Uterus (tissue), 4 donors: Measurements from ENCODE around the gene SYTL5. TPM values are rescaled to one million over a fixed set of nuclear protein-coding genes. Genes with fewer than 3 reads are reported as not detected.

Experiments used
- DNase-seq, 2 donors: peaks; one replicate each; pipeline ENCODE4 v3.0.0-alpha.2; 2019 to 2020
- H3K27ac ChIP-seq, 2 donors: fragments of 200-600 bp; sonication (generic); 1 replicate in 1 of 2; 2 replicates in 1 of 2; pipeline ENCODE4 v1.5.1; 2016 to 2018
- H3K27me3 ChIP-seq, 2 donors: fragments of 200-600 bp; sonication (generic); one replicate each; pipeline ENCODE4 v1.5.1; 2018 to 2019; ENCODE audit warnings: control low read depth in 1 of 2
- H3K36me3 ChIP-seq, 2 donors: fragments of 200-600 bp; sonication (generic); one replicate each; pipeline ENCODE4 v1.5.1; 2019; ENCODE audit warnings: control low read depth in 1 of 2
- H3K4me1 ChIP-seq, 2 donors: fragments of 200-600 bp; sonication (generic); one replicate each; pipeline ENCODE4 v1.5.1; 2018 to 2019; ENCODE audit warnings: control low read depth in 1 of 2
- H3K4me3 ChIP-seq, 2 donors: fragments of 200-600 bp; sonication (generic); 1 replicate in 1 of 2; 2 replicates in 1 of 2; pipeline ENCODE4 v1.5.1; 2018 to 2019; ENCODE audit warnings: mild to moderate bottlenecking in 1 of 2
- H3K9me3 ChIP-seq, 2 donors: fragments of 200-600 bp; sonication (generic); one replicate each; pipeline ENCODE4 v1.5.1; 2019; ENCODE audit warnings: control low read depth in 1 of 2
- POLR2A ChIP-seq, 2 donors: fragments of 450-650 bp; IDR thresholded peaks; one replicate each; pipeline ENCODE4 v1.6.1; 2016; ENCODE audit warnings: antibody characterized with exemption in 2 of 2, mild to moderate bottlenecking in 1 of 2, moderate library complexity in 1 of 2
- intact Hi-C: fragments of 100-400 bp; cut with DNase I; formaldehyde crosslinking; loops from one replicate; pipeline ENCODE4 v1.15.1; 2023; ENCODE audit warnings: low total_unique reads
- total RNA-seq, 4 donors: library from RNA; depleted of rRNA in 3 of 4; stranded (reverse); fragments of >200 nt in 3 of 4; gene quantifications; one replicate each; pipeline versions ENCODE4 v1.1.0 to v1.2.4, GENCODE V29; 2014 to 2023
- TF ChIP-seq, protein P1 (sequence below), 4 experiments: fragments of 200-600 bp in 2 of 4; fragments of 450-650 bp in 2 of 4; sonication (generic) in 2 of 4; IDR thresholded peaks; one replicate each; pipeline ENCODE4 v1.5.1; 2016 to 2019; ENCODE audit warnings: antibody characterized with exemption in 4 of 4, mild to moderate bottlenecking in 2 of 4, moderate library complexity in 1 of 4
- donor health status: DM: yes; HTN: yes; CAD: no.

Gene SYTL5
- total RNA-seq, 4 donors from 2014 or later, result under 0.01 to 3.1 (median 1.6) TPM

DNA sequence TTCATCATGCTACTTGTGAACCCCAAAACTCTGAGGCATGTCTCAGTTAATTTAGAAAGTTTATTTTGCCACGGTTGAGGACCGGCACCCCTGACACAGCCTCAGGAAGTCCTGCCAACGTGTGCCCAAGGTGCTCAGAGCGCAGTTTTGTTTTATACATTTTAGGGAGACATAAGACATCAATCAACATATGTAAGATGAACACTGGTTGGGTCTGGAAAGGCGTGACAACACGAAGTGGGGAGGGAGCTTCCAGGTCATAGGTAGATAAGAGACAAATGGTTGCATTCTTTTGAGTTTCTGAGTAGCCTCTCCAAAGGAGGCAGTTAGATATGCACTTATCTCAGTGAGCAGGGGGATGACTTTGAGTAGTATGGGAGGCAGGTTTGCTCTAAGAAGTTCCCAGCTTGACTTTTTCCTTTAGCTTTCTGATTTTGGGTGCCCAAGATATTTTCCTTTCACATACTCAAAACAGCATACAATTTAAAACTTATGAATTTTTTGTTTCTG is 98.9 kb downstream of the SYTL5 start:
- Histone ChIP-seq H3K27ac (no peak overlapping the region), H3K4me1 (no peaks in the 10 kb centered on the region), H3K27me3 (no peaks in the 10 kb centered on the region), H3K9me3 (no peaks in the 10 kb centered on the region), H3K36me3 (no peaks in the 10 kb centered on the region), H3K4me3 (no peak overlapping the region)
- DNase-seq, result no peak
- TF ChIP-seq POLR2A (IDR thresholded peaks at IDR 0.05), result no peak
- TF ChIP-seq, protein P1, sequence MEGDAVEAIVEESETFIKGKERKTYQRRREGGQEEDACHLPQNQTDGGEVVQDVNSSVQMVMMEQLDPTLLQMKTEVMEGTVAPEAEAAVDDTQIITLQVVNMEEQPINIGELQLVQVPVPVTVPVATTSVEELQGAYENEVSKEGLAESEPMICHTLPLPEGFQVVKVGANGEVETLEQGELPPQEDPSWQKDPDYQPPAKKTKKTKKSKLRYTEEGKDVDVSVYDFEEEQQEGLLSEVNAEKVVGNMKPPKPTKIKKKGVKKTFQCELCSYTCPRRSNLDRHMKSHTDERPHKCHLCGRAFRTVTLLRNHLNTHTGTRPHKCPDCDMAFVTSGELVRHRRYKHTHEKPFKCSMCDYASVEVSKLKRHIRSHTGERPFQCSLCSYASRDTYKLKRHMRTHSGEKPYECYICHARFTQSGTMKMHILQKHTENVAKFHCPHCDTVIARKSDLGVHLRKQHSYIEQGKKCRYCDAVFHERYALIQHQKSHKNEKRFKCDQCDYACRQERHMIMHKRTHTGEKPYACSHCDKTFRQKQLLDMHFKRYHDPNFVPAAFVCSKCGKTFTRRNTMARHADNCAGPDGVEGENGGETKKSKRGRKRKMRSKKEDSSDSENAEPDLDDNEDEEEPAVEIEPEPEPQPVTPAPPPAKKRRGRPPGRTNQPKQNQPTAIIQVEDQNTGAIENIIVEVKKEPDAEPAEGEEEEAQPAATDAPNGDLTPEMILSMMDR (IDR thresholded peaks at IDR 0.05), result no peak
- intact Hi-C loops, result no loop called here

DNA sequence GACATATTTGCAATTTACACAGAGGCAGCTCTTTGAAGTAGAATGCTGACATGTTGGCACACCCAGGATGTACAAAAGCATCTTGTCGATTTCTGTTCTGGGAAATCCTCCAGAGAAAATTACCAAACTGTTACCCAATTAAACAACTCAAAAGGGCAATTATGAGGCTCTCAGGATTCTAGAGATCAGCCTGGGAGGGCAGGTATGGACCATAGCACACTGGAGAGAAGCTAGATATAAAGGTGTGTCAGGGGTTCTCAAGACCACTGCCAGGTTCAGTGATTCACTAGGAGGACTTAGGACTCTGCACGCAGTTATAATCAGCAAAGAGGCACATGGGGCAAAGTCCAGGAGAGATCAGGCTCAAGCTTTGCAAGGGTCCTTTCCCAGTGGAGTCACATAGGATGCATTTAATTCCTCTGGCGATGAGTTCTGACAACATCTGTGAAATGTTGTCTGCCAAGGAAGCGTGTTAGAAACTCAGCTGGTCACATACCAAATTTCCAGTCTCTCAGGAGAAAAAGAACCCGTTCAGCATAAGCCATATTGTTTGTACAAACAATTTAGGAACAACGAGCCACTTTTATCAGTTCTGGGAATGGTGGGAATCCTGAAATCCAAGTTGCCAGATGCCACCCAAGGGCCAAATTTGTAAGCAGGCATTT is 100.8 kb downstream of the SYTL5 start:
- H3K27ac ChIP-seq, result no peak overlapping the region
- no peak for DNase-seq
- no peaks in the 10 kb centered on the region for H3K36me3 ChIP-seq
- no peak overlapping the region for H3K4me3 ChIP-seq
- intact Hi-C loops, result no loop called here
- no peaks in the 10 kb centered on the region for H3K9me3 ChIP-seq
- H3K27me3 ChIP-seq, result no peaks in the 10 kb centered on the region
- TF ChIP-seq, protein P1 (IDR thresholded peaks at IDR 0.05), result no peak
- no peak for TF ChIP-seq POLR2A (IDR thresholded peaks at IDR 0.05)
- H3K4me1 ChIP-seq, result no peaks in the 10 kb centered on the region

GRCh38 chrX:38108364-38108763 is 102.0 kb downstream of the SYTL5 start:
- Histone ChIP-seq H3K27ac (no peak overlapping the region), H3K36me3 (no peaks in the 10 kb centered on the region), H3K4me3 (no peak overlapping the region), H3K27me3 (no peaks in the 10 kb centered on the region), H3K9me3 (no peaks in the 10 kb centered on the region), H3K4me1 (no peaks in the 10 kb centered on the region)
- no peak for TF ChIP-seq POLR2A (IDR thresholded peaks at IDR 0.05)
- TF ChIP-seq, protein P1 (IDR thresholded peaks at IDR 0.05), result no peak
- intact Hi-C loops, result no loop called here
- DNase-seq, result no peak

- TF ChIP-seq, protein P1 (IDR thresholded peaks at IDR 0.05), result no peak
- TF ChIP-seq POLR2A (IDR thresholded peaks at IDR 0.05), result no peak
- intact Hi-C loops, result no loop called here
- DNase-seq, result no peak
- H3K36me3 ChIP-seq, result no peaks in the 10 kb centered on the region
- H3K4me3 ChIP-seq, result no peak overlapping the region
- H3K27me3 ChIP-seq, result no peaks in the 10 kb centered on the region
- no peaks in the 10 kb centered on the region for H3K4me1 ChIP-seq
- H3K27ac ChIP-seq, result no peak overlapping the region
- no peaks in the 10 kb centered on the region for H3K9me3 ChIP-seq
Measured at GRCh38 chrX:38109042-38109898, 102.9 kb downstream of the SYTL5 start.

DNA sequence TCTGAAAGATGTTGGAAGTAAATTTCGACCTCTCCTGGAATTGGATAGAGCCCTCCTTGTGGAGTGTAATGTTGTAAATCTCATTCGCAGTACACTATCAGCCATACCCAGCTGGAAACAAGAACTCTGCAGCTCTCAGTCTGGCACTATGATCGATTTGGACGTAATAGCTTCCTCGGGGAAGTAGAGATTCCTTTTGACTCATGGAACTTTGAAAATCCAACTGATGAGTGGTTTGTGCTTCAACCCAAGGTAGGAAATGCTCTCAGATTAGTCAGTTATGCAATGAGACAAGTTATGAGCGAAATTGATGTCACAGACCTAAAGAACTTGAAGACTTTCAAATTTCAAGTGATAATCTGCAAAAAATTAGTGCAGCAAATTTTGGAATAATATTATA is 103.9 kb downstream of the SYTL5 start:
- H3K9me3 ChIP-seq, result no peaks in the 10 kb centered on the region
- no peaks in the 10 kb centered on the region for H3K4me1 ChIP-seq
- no peak for TF ChIP-seq POLR2A (IDR thresholded peaks at IDR 0.05)
- TF ChIP-seq, protein P1 (IDR thresholded peaks at IDR 0.05), result no peak
- no peaks in the 10 kb centered on the region for H3K36me3 ChIP-seq
- intact Hi-C loops, result no loop called here
- DNase-seq, result no peak
- no peaks in the 10 kb centered on the region for H3K27me3 ChIP-seq
- no peak overlapping the region for H3K4me3 ChIP-seq
- H3K27ac ChIP-seq, result no peak overlapping the region
